HEK293T (cell line): ENCODE data around the gene KDM3B.

Source experiments
- ARNT ChIP-seq: fragments of 450-650 bp; IDR thresholded peaks from 2 replicates; pipeline ENCODE4 v1.6.1; 2017; ENCODE audit warnings: mild to moderate bottlenecking
- BHLHE40 ChIP-seq: fragments of 450-650 bp; IDR thresholded peaks from 2 replicates; pipeline ENCODE4 v1.6.1; 2016; ENCODE audit warnings: mild to moderate bottlenecking, moderate library complexity, borderline replicate concordance
- CTBP1 ChIP-seq: fragments of 450-650 bp; IDR thresholded peaks from 2 replicates; pipeline ENCODE4 v1.6.1; 2016; ENCODE audit warnings: borderline replicate concordance
- ELF4 ChIP-seq: fragments of 450-650 bp; IDR thresholded peaks from 2 replicates; pipeline ENCODE4 v1.6.1; 2017; ENCODE audit warnings: antibody characterized with exemption
- FOXA1 ChIP-seq: fragments of 450-650 bp; IDR thresholded peaks from 2 replicates; pipeline ENCODE4 v1.6.1; 2016; ENCODE audit warnings: mild to moderate bottlenecking
- FOXK2 ChIP-seq: fragments of 450-650 bp; IDR thresholded peaks from 2 replicates; pipeline ENCODE4 v1.6.1; 2016; ENCODE audit warnings: mild to moderate bottlenecking
- FOXM1 ChIP-seq: fragments of 450-650 bp; IDR thresholded peaks from 2 replicates; pipeline ENCODE4 v1.6.1; 2017; ENCODE audit warnings: mild to moderate bottlenecking, borderline replicate concordance
- HDGF ChIP-seq: fragments of 450-650 bp; IDR thresholded peaks from 2 replicates; pipeline ENCODE4 v1.6.1; 2017; ENCODE audit warnings: antibody characterized with exemption, borderline replicate concordance
- LEF1 ChIP-seq: fragments of 450-650 bp; IDR thresholded peaks from 2 replicates; pipeline ENCODE4 v1.6.1; 2017; ENCODE audit warnings: mild to moderate bottlenecking, borderline replicate concordance
- NFRKB ChIP-seq: fragments of 450-650 bp; IDR thresholded peaks from 2 replicates; pipeline ENCODE4 v1.6.1; 2016; ENCODE audit warnings: mild to moderate bottlenecking, moderate library complexity
- PKNOX1 ChIP-seq: fragments of 450-650 bp; IDR thresholded peaks from 2 replicates; pipeline ENCODE4 v1.6.1; 2016
- SP1 ChIP-seq: fragments of 450-650 bp; IDR thresholded peaks from 2 replicates; pipeline ENCODE4 v1.6.1; 2017
- SUZ12 ChIP-seq: fragments of 450-650 bp; IDR thresholded peaks from 2 replicates; pipeline ENCODE4 v1.6.1; 2016; ENCODE audit warnings: mild to moderate bottlenecking
- TARDBP ChIP-seq: fragments of 450-650 bp; IDR thresholded peaks from 2 replicates; pipeline ENCODE4 v1.6.1; 2016

DNA sequence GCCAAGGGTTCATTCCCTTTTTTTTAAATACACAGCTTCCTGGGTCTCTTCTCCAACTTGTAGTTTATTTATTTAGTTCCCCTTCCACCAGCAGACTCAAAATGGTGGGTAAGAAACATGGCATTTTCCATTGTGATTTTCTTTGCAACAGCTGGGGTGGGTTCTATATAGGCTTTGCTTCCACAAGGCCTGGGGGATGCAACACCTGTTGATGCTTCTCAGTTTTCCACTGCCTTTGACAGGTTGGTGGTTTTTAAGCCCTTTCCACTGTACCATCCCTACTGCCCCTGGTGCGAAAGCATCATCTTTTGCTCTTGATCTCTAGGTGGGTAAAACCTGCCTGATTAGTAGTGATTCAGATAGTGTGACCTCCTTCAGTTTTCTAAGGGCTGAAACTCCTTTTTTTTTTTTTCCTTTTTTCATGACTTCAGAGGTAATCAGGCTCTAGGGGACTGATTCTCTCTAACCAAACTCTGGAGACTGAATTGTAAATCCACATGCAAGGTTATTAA, 8.5 kb downstream of the KDM3B start:
- TF ChIP-seq SP1, result no peak
- TF ChIP-seq ELF4, result no peak
- TF ChIP-seq PKNOX1, result no peak
- no peak for TF ChIP-seq FOXM1
- no peak for TF ChIP-seq CTBP1
- TF ChIP-seq BHLHE40, result no peak
- TF ChIP-seq ARNT, result no peak
- no peak for TF ChIP-seq FOXK2
- no peak for TF ChIP-seq HDGF
- no peak for TF ChIP-seq TARDBP
- no peak for TF ChIP-seq SUZ12
- no peak for TF ChIP-seq NFRKB
- TF ChIP-seq LEF1, result no peak
- TF ChIP-seq FOXA1, result no peak
